Esophagus squamous epithelium (tissue), 5 donors: Measurements from ENCODE around the gene ZNF506. TPM values are rescaled to one million over a fixed set of nuclear protein-coding genes. Genes with fewer than 3 reads are reported as not detected.

Experiments used
- DNase-seq: peaks from one replicate; lab custom pipeline; 2025; lab: John Stamatoyannopoulos, UW
- H3K27ac ChIP-seq, 4 donors: fragments of 200-600 bp; sonication (generic); one replicate each; pipeline ENCODE4 v1.5.1; 2016 to 2019; ENCODE audit warnings: mild to moderate bottlenecking in 1 of 4
- H3K27me3 ChIP-seq, 4 donors: fragments of 200-600 bp; sonication (generic); 1 replicate in 3 of 4; 2 replicates in 1 of 4; pipeline versions ENCODE4 v1.5.1 to v1.6.0; 2017 to 2021; ENCODE audit warnings: antibody characterized with exemption in 1 of 4
- H3K36me3 ChIP-seq, 3 donors: fragments of 200-600 bp; sonication (generic); one replicate each; pipeline ENCODE4 v1.5.1; 2016 to 2019
- H3K4me1 ChIP-seq, 3 donors: fragments of 200-600 bp; sonication (generic); one replicate each; pipeline ENCODE4 v1.5.1; 2017 to 2019
- H3K4me3 ChIP-seq, 4 donors: fragments of 200-600 bp; sonication (generic); 1 replicate in 3 of 4; 2 replicates in 1 of 4; pipeline ENCODE4 v1.5.1; 2016 to 2019; ENCODE audit warnings: mild to moderate bottlenecking in 2 of 4, moderate library complexity in 1 of 4
- H3K9me3 ChIP-seq, 3 donors: fragments of 200-600 bp; sonication (generic); one replicate each; pipeline ENCODE4 v1.5.1; 2016 to 2019
- CTCF ChIP-seq, 6 experiments: fragments of 450-650 bp in 4 of 6; fragments of 200-600 bp in 2 of 6; sonication (generic) in 2 of 6; IDR thresholded peaks; one replicate each; pipeline ENCODE4 v1.5.1; 2016 to 2019; ENCODE audit warnings: antibody characterized with exemption in 6 of 6, mild to moderate bottlenecking in 4 of 6, moderate library complexity in 4 of 6
- POLR2A ChIP-seq, 4 donors: fragments of 450-650 bp; IDR thresholded peaks; one replicate each; pipeline ENCODE4 v1.6.1; 2017; ENCODE audit warnings: antibody characterized with exemption in 4 of 4, mild to moderate bottlenecking in 4 of 4, moderate library complexity in 3 of 4
- WGBS, 2 donors: methylation state at CpG; one replicate each; pipeline ENCODE4 v1.1.5; 2018; 5-methylcytosine and 5-hydroxymethylcytosine counted together
- intact Hi-C: fragments of 100-400 bp; cut with DNase I; formaldehyde crosslinking; loops from one replicate; pipeline ENCODE4 v1.15.0; 2022
- total RNA-seq, 4 donors: library from RNA; depleted of rRNA; stranded (reverse); fragments of >200 nt; gene quantifications; one replicate each; pipeline ENCODE4 v1.1.0, GENCODE V29; 2016
- donor health status: DM: yes; HTN: yes; CAD: no.

ZNF506 gene
- total RNA-seq, 4 donors from 2014 or later, result 12.1 to 24.0 (median 17.8) TPM

GRCh38 chr19:19751846-19752245 lies 69.7 kb downstream of the ZNF506 start:
- 75 to 85% methylated on average over 3 to 11 of the region's 12 CpGs for WGBS, 2 donors
- Histone ChIP-seq H3K9me3 (peaks cover 0 to 62% (median 0%) of the 10 kb centered on the region in 3 donors), H3K4me1 (no peaks in the 10 kb centered on the region), H3K27me3 (no peaks in the 10 kb centered on the region), H3K27ac (no peak overlapping the region), H3K36me3 (no peaks in the 10 kb centered on the region), H3K4me3 (no peak overlapping the region)
- TF ChIP-seq CTCF (IDR thresholded peaks at IDR 0.05) (no peak), POLR2A (IDR thresholded peaks at IDR 0.05) (no peak)
- no peak for DNase-seq
- intact Hi-C loops, result no loop called here

- Histone ChIP-seq H3K27me3 (no peaks in the 10 kb centered on the region), H3K9me3 (peaks cover 0 to 67% (median 0%) of the 10 kb centered on the region in 3 donors), H3K4me3 (no peak overlapping the region), H3K27ac (no peak overlapping the region), H3K4me1 (no peaks in the 10 kb centered on the region), H3K36me3 (no peaks in the 10 kb centered on the region)
- DNase-seq, result no peak
- 90 to 95% methylated on average over 4 to 5 of the region's 40 CpGs for WGBS, 2 donors
- TF ChIP-seq POLR2A (IDR thresholded peaks at IDR 0.05) (no peak), CTCF (IDR thresholded peaks at IDR 0.05) (no peak)
- intact Hi-C loops, result no loop called here
Observed at GRCh38 chr19:19750842-19751790, 70.4 kb downstream of the ZNF506 start.

GRCh38 chr19:19749908-19750841 lies 71.4 kb downstream of the ZNF506 start:
- no peak overlapping the region for H3K27ac ChIP-seq
- H3K4me3 ChIP-seq, result no peak overlapping the region
- intact Hi-C loops, result no loop called here
- 74 to 81% methylated on average over 3 to 5 of the region's 17 CpGs for WGBS, 2 donors
- H3K9me3 ChIP-seq, result peaks cover 0 to 64% (median 0%) of the 10 kb centered on the region in 3 donors
- no peak for DNase-seq
- H3K4me1 ChIP-seq, result no peaks in the 10 kb centered on the region
- TF ChIP-seq CTCF (IDR thresholded peaks at IDR 0.05), result no peak
- no peak for TF ChIP-seq POLR2A (IDR thresholded peaks at IDR 0.05)
- no peaks in the 10 kb centered on the region for H3K36me3 ChIP-seq
- H3K27me3 ChIP-seq, result no peaks in the 10 kb centered on the region

GRCh38 chr19:19749117-19749907 lies 72.2 kb downstream of the ZNF506 start:
- Histone ChIP-seq H3K9me3 (peaks cover 0 to 58% (median 0%) of the 10 kb centered on the region in 3 donors), H3K27ac (no peak overlapping the region), H3K4me3 (no peak overlapping the region), H3K27me3 (no peaks in the 10 kb centered on the region), H3K36me3 (no peaks in the 10 kb centered on the region), H3K4me1 (no peaks in the 10 kb centered on the region)
- no peak for TF ChIP-seq CTCF (IDR thresholded peaks at IDR 0.05)
- no peak for TF ChIP-seq POLR2A (IDR thresholded peaks at IDR 0.05)
- 91% methylated on average over 5 of the region's 13 CpGs; no CpG with 5 or more reads in 1 of the 2 donors for WGBS, 2 donors
- intact Hi-C loops, result no loop called here
- no peak for DNase-seq
